ENCODE data around the gene GLOD4. TPM values are rescaled to one million over a fixed set of nuclear protein-coding genes. Genes with fewer than 3 reads are reported as not detected.

Gene GLOD4
- total and polyA plus RNA-seq, 2 of the 4 experiments (the other 2 are of a cell fraction), result 26.3 to 36.7 TPM

DNA sequence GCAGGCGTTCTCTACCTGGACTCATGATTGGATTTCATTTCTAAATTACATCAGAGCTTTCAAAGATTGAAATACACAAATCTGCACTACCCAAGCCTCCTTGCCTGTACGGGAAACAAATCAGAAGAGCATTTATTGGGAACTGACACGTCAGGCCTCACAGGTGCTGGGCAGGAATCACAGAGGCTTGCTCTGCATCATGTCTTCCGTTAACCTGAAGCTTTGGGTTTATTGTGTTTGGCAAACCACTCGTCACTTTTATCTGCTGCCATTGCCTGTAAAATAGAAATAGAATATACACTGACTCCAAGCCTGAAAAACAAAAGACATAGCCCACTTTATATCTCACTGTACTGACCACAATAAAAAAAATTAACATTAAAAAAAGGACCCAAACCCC is 22.1 kb downstream of the GLOD4 start:
- ATAC-seq (ENCODE audit: low read depth) (no peak), DNase-seq (no peak)
- POLR2A ChIA-PET (ENCODE audit: unreplicated experiment), result no interaction called here
- no TSS peak for BruUV-seq (replicated peaks)
- no peak overlapping the region for H3K23ac ChIP-seq (ENCODE audit: low read depth, low read length)
- H3K14ac ChIP-seq (replicated peaks; ENCODE audit: low read depth, low read length), result no peak overlapping the region
- H3K4ac ChIP-seq (ENCODE audit: low read depth, low read length), result no peak overlapping the region
- no peak overlapping the region for H2AK9ac ChIP-seq (replicated peaks; ENCODE audit: low read depth, low read length, poor library complexity)
- no peak overlapping the region for H4K8ac ChIP-seq (ENCODE audit: low read depth in 2 of 2, low read length in 2 of 2)
- H3K18ac ChIP-seq (ENCODE audit: low read depth, low read length), result no peak overlapping the region
- H2AK5ac ChIP-seq (ENCODE audit: low read depth, low read length), result no peak overlapping the region
- no peaks in the 10 kb centered on the region for H4K20me1 ChIP-seq (ENCODE audit: insufficient read depth, low read length)
- no peak overlapping the region for H3K9ac ChIP-seq (ENCODE audit: low read depth, low read length)
- H3K79me1 ChIP-seq (ENCODE audit: low read depth in 1 of 2, low read length in 2 of 2), result peaks cover 0 to 3% of the 10 kb centered on the region in 2 experiments; a peak in 1 of 4 replicates
- no peaks in the 10 kb centered on the region for H3K9me1 ChIP-seq (ENCODE audit: insufficient read depth, low read length)
- no peak overlapping the region for H3K56ac ChIP-seq (ENCODE audit: extremely low read depth, insufficient read depth, low read length)
- no peak overlapping the region for H2BK120ac ChIP-seq (ENCODE audit: low read depth, low read length)
- no peak overlapping the region for H4K91ac ChIP-seq (ENCODE audit: insufficient read depth, low read depth, low read length)
- H3K27ac ChIP-seq (ENCODE audit: insufficient read depth, low read length), result no peak overlapping the region
- H2BK20ac ChIP-seq (ENCODE audit: low read depth, low read length), result no peak overlapping the region
- H4K5ac ChIP-seq (ENCODE audit: low read depth, low read length), result no peak overlapping the region
- H3K4me1 ChIP-seq (ENCODE audit: control insufficient read depth, insufficient read depth, low read length), result no peaks in the 10 kb centered on the region
- H3K36me3 ChIP-seq (ENCODE audit: control insufficient read depth, insufficient read depth, low read length), result peaks cover 42% of the 10 kb centered on the region
- H2AFZ ChIP-seq (replicated peaks; ENCODE audit: low read length, poor library complexity), result no peak overlapping the region
- CTCF ChIA-PET, result no interaction called here
- in situ Hi-C loops (cut with MboI; ENCODE audit: low sequenced_read_pairs), result no loop called here
- H3K4me2 ChIP-seq (ENCODE audit: low read depth, low read length), result no peak overlapping the region
- TF ChIP-seq MAFK (IDR thresholded peaks at IDR 0.05; ENCODE audit: low read depth, low read length), result no peak
- no peak for TF ChIP-seq BHLHE40 (IDR thresholded peaks at IDR 0.05; ENCODE audit: low read depth, low read length)
- no peak for TF ChIP-seq RFX5 (IDR thresholded peaks at IDR 0.05; ENCODE audit: low read depth, low read length)
- no peak for TF ChIP-seq CEBPB (IDR thresholded peaks at IDR 0.05; ENCODE audit: low read depth, low read length)
- TF ChIP-seq NFE2L2 (IDR thresholded peaks at IDR 0.05; ENCODE audit: low read depth, low read length), result no peak
- no peak for TF ChIP-seq RCOR1 (IDR thresholded peaks at IDR 0.05; ENCODE audit: insufficient replicate concordance, low read length)
- no peak for TF ChIP-seq POLR2A (IDR thresholded peaks at IDR 0.05; ENCODE audit: low read depth, low read length)
- TF ChIP-seq, protein P1, sequence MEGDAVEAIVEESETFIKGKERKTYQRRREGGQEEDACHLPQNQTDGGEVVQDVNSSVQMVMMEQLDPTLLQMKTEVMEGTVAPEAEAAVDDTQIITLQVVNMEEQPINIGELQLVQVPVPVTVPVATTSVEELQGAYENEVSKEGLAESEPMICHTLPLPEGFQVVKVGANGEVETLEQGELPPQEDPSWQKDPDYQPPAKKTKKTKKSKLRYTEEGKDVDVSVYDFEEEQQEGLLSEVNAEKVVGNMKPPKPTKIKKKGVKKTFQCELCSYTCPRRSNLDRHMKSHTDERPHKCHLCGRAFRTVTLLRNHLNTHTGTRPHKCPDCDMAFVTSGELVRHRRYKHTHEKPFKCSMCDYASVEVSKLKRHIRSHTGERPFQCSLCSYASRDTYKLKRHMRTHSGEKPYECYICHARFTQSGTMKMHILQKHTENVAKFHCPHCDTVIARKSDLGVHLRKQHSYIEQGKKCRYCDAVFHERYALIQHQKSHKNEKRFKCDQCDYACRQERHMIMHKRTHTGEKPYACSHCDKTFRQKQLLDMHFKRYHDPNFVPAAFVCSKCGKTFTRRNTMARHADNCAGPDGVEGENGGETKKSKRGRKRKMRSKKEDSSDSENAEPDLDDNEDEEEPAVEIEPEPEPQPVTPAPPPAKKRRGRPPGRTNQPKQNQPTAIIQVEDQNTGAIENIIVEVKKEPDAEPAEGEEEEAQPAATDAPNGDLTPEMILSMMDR (conservative IDR thresholded peaks at IDR 0.05; ENCODE audit: low read depth, low read length), result no peak
- TF ChIP-seq RAD21 (IDR thresholded peaks at IDR 0.05; ENCODE audit: low read length), result no peak
- TF ChIP-seq, protein P2, sequence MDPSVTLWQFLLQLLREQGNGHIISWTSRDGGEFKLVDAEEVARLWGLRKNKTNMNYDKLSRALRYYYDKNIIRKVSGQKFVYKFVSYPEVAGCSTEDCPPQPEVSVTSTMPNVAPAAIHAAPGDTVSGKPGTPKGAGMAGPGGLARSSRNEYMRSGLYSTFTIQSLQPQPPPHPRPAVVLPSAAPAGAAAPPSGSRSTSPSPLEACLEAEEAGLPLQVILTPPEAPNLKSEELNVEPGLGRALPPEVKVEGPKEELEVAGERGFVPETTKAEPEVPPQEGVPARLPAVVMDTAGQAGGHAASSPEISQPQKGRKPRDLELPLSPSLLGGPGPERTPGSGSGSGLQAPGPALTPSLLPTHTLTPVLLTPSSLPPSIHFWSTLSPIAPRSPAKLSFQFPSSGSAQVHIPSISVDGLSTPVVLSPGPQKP (IDR thresholded peaks at IDR 0.05; ENCODE audit: borderline replicate concordance, low read depth, low read length), result no peak
- TF ChIP-seq MAZ (IDR thresholded peaks at IDR 0.05; ENCODE audit: borderline replicate concordance, low read depth, low read length), result no peak
- TF ChIP-seq MXI1 (IDR thresholded peaks at IDR 0.05; ENCODE audit: borderline replicate concordance, low read depth, low read length), result no peak
- TF ChIP-seq CHD1 (IDR thresholded peaks at IDR 0.05; ENCODE audit: low read depth, low read length), result no peak
- TF ChIP-seq FOS (IDR thresholded peaks at IDR 0.05; ENCODE audit: low read depth, low read length), result no peak
- no peak for TF ChIP-seq SMC3 (IDR thresholded peaks at IDR 0.05; ENCODE audit: low read depth, low read length)
- TF ChIP-seq, protein P3, sequence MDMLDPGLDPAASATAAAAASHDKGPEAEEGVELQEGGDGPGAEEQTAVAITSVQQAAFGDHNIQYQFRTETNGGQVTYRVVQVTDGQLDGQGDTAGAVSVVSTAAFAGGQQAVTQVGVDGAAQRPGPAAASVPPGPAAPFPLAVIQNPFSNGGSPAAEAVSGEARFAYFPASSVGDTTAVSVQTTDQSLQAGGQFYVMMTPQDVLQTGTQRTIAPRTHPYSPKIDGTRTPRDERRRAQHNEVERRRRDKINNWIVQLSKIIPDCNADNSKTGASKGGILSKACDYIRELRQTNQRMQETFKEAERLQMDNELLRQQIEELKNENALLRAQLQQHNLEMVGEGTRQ (IDR thresholded peaks at IDR 0.05; ENCODE audit: low read depth, low read length), result no peak
- dilution Hi-C loops (cut with HindIII; ENCODE audit: low sequenced_read_pairs, unreplicated experiment), result no loop called here
- no peak overlapping the region for H3K4me3 ChIP-seq (ENCODE audit: insufficient read depth, low read depth, low read length)
- H3K27me3 ChIP-seq (ENCODE audit: control insufficient read depth, insufficient read depth, low read length), result no peaks in the 10 kb centered on the region
- no peak overlapping the region for H2BK15ac ChIP-seq (ENCODE audit: low read depth, low read length)
- H3K9me3 ChIP-seq (ENCODE audit: control insufficient read depth, insufficient read depth, low read length), result no peaks in the 10 kb centered on the region
- H2BK5ac ChIP-seq (ENCODE audit: low read depth, low read length, poor library complexity, severe bottlenecking), result no peak overlapping the region
- 100% methylated on average over 1 of the region's 5 CpGs; no CpG with 5 or more reads in 1 of the 2 experiments for WGBS, 2 experiments (ENCODE audit: extremely low coverage in 2 of 2, insufficient read length in 1 of 2)
- intact Hi-C loops (cut with micrococcal nuclease), result no loop called here

All from IMR-90 (cell line).